ENCODE results near the gene MYRF. TPM values are rescaled to one million over a fixed set of nuclear protein-coding genes. Genes with fewer than 3 reads are reported as not detected.

The MYRF gene
- total and polyA plus RNA-seq, 4 donors, result 0.23 to 2.3 (median 1.0) TPM

DNA sequence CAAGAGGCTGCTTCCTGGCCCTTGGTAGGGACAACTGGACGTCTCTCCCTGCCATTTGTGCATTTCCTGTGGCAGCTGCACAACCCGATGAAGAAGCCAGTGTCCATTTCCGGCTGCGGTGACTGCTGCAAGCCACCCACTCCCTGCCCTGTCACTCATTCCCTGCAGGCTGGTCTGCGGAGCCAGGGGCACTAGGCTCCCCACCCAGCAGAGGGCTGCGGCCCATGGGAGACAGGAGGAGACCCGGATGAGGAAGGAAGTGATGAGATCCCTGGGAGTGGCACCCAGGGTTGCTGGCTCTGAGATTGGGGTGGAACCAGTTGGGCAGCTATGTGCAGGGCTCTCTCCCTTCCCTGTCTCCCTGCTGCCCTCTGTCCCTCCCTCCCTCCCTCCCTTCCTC lies 10.0 kb upstream of the MYRF start:
- H3K36me3 ChIP-seq (ENCODE audit: control insufficient read depth in 1 of 2, insufficient read depth in 2 of 2, low read length in 1 of 2), result no peaks in the 10 kb centered on the region
- no peak overlapping the region for H3K4me3 ChIP-seq (ENCODE audit: low read length in 2 of 2)
- no peak overlapping the region for H3K27ac ChIP-seq (ENCODE audit: low read depth in 1 of 2, low read length in 2 of 2)
- no peaks in the 10 kb centered on the region for H3K4me1 ChIP-seq (ENCODE audit: control insufficient read depth in 1 of 2, insufficient read depth in 2 of 2, low read length in 2 of 2)
- H3K27me3 ChIP-seq (ENCODE audit: control insufficient read depth in 1 of 2, insufficient read depth in 2 of 2, low read length in 1 of 2), result no peaks in the 10 kb centered on the region
- no peaks in the 10 kb centered on the region for H3K9me3 ChIP-seq (ENCODE audit: control insufficient read depth, low read length)
- 74 to 77% methylated on average over 7 of the region's 7 CpGs for WGBS, 2 donors
- intact Hi-C loops (cut with DNase I), result no loop called here
- DNase-seq (peak in 1 of 2 donors; percentile 69), ATAC-seq (ENCODE audit: low FRiP score) (no peak)

DNA sequence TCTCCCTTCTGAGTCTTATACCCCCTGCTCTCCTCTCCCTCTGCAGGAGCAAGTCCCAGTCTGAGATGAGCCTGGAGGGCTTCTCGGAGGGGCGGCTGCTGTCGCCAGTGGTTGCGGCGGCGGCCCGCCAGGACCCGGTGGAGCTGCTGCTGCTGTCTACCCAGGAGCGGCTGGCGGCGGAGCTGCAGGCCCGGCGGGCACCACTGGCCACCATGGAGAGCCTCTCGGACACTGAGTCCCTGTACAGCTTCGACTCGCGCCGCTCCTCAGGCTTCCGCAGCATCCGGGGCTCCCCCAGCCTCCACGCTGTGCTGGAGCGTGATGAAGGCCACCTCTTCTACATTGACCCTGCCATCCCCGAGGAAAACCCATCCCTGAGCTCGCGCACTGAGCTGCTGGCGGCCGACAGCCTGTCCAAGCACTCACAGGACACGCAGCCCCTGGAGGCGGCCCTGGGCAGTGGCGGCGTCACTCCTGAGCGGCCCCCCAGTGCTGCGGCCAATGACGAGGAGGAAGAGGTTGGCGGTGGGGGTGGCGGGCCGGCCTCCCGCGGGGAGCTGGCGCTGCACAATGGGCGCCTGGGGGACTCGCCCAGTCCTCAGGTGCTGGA lies 8.8 kb upstream of the MYRF start:
- ATAC-seq (ENCODE audit: low FRiP score), result no peak
- intact Hi-C loops (cut with DNase I), result no loop called here
- H3K4me1 ChIP-seq (ENCODE audit: control insufficient read depth in 1 of 2, insufficient read depth in 2 of 2, low read length in 2 of 2), result no peaks in the 10 kb centered on the region
- no peak overlapping the region for H3K27ac ChIP-seq (ENCODE audit: low read depth in 1 of 2, low read length in 2 of 2)
- H3K27me3 ChIP-seq (ENCODE audit: control insufficient read depth in 1 of 2, insufficient read depth in 2 of 2, low read length in 1 of 2), result no peaks in the 10 kb centered on the region
- no peaks in the 10 kb centered on the region for H3K36me3 ChIP-seq (ENCODE audit: control insufficient read depth in 1 of 2, insufficient read depth in 2 of 2, low read length in 1 of 2)
- DNase-seq, result no peak
- H3K9me3 ChIP-seq (ENCODE audit: control insufficient read depth, low read length), result no peaks in the 10 kb centered on the region
- H3K4me3 ChIP-seq (ENCODE audit: low read length in 2 of 2), result no peak overlapping the region
- WGBS, 2 donors, result 90 to 93% methylated on average over 38 to 42 of the region's 42 CpGs

DNA sequence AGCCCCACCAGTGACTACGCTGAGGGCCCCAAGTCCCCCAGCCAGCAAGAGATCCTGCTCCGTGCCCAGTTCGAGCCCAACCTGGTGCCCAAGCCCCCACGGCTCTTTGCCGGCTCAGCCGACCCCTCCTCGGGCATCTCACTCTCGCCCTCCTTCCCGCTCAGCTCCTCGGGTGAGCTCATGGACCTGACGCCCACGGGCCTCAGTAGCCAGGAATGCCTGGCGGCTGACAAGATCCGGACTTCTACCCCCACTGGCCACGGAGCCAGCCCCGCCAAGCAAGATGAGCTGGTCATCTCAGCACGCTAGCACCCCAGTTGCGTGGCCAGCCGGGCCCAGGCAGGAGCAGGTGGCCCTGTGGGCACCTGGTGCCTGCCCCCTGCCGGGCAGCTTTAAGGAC lies 8.3 kb upstream of the MYRF start:
- H3K9me3 ChIP-seq (ENCODE audit: control insufficient read depth, low read length), result no peaks in the 10 kb centered on the region
- no peaks in the 10 kb centered on the region for H3K36me3 ChIP-seq (ENCODE audit: control insufficient read depth in 1 of 2, insufficient read depth in 2 of 2, low read length in 1 of 2)
- no peaks in the 10 kb centered on the region for H3K27me3 ChIP-seq (ENCODE audit: control insufficient read depth in 1 of 2, insufficient read depth in 2 of 2, low read length in 1 of 2)
- 87 to 88% methylated on average over 20 of the region's 20 CpGs for WGBS, 2 donors
- intact Hi-C loops (cut with DNase I), result no loop called here
- H3K4me3 ChIP-seq (ENCODE audit: low read length in 2 of 2), result no peak overlapping the region
- ATAC-seq (ENCODE audit: low FRiP score) (no peak), DNase-seq (no peak)
- H3K27ac ChIP-seq (ENCODE audit: low read depth in 1 of 2, low read length in 2 of 2), result no peak overlapping the region
- H3K4me1 ChIP-seq (ENCODE audit: control insufficient read depth in 1 of 2, insufficient read depth in 2 of 2, low read length in 2 of 2), result no peaks in the 10 kb centered on the region

DNA sequence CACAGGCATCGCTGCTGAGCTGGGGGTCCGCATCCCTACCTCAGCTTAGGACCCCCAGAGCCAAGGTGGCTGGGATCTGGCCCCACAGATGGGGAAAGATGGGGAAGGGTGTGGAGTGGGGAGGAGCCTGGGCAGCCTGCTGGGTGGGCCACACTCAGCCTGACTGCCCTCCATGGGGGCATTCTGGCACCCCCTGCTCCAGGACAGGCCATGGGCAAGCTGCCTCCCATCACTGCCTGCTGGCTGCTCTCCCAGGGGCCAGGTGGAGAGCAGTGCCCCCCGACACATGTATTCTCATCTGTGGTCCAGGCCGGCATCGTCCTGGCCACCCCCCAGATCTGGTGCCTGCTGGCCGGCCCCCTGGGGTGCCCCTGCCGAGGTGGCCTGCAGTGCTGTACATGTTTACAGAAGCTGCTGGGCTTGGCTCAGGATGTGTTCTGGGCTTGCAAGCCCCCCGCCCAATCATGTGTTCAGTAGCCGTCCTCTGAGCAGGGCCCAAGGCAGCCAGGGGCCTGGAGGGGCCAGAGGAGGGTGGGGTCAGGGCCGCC lies 7.8 kb upstream of the MYRF start:
- no peaks in the 10 kb centered on the region for H3K27me3 ChIP-seq (ENCODE audit: control insufficient read depth in 1 of 2, insufficient read depth in 2 of 2, low read length in 1 of 2)
- no peak overlapping the region for H3K4me3 ChIP-seq (ENCODE audit: low read length in 2 of 2)
- ATAC-seq (ENCODE audit: low FRiP score) (no peak), DNase-seq (no peak)
- no peaks in the 10 kb centered on the region for H3K36me3 ChIP-seq (ENCODE audit: control insufficient read depth in 1 of 2, insufficient read depth in 2 of 2, low read length in 1 of 2)
- no peaks in the 10 kb centered on the region for H3K4me1 ChIP-seq (ENCODE audit: control insufficient read depth in 1 of 2, insufficient read depth in 2 of 2, low read length in 2 of 2)
- intact Hi-C loops (cut with DNase I), result loop anchor here in 1 of 2 donors (5.0 kb wide), 1 partner anchor 363 kb away; no protein-coding TSS in a partner anchor
- WGBS, 2 donors, result 85 to 88% methylated on average over 10 of the region's 10 CpGs
- no peak overlapping the region for H3K27ac ChIP-seq (ENCODE audit: low read depth in 1 of 2, low read length in 2 of 2)
- H3K9me3 ChIP-seq (ENCODE audit: control insufficient read depth, low read length), result no peaks in the 10 kb centered on the region

DNA sequence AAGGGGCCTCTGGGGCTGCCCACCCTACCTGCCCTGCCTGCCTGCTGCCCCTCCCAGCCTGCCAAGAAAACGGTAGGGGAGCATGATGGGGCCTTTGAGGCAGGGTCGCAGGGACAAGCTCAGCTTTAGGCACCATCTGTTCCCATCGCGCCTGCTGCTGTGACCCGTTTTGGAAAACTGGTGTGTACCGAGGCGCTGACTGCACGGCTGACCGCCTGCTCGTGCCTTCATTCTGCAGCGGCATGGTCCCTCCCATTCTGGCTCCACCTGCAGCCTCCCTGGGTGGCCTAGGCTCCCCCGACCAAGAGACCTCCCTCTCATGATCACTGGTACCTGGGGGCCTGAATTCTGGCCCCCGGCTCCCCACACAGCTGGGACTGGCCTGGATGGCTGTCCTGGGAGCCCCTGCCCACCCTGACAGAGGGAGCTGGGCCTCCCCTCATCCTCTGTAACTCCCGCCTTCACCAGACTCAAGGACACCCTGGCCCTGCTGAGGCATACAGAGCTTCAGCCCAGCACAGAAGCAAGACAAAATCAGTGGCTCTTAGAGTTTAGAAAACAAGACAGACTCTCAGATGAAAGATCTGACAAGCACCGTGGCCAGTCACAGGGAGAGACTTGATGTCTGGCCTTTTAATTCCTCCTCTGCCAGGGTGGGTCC lies 6.5 kb upstream of the MYRF start:
- intact Hi-C loops (cut with DNase I), result loop anchor here in 1 of 2 donors (5.0 kb wide), 1 partner anchor 361 kb away; no protein-coding TSS in a partner anchor
- no peaks in the 10 kb centered on the region for H3K27me3 ChIP-seq (ENCODE audit: control insufficient read depth in 1 of 2, insufficient read depth in 2 of 2, low read length in 1 of 2)
- 74 to 84% methylated on average over 15 of the region's 15 CpGs for WGBS, 2 donors
- no peak overlapping the region for H3K4me3 ChIP-seq (ENCODE audit: low read length in 2 of 2)
- no peaks in the 10 kb centered on the region for H3K9me3 ChIP-seq (ENCODE audit: control insufficient read depth, low read length)
- ATAC-seq (ENCODE audit: low FRiP score), result no peak
- no peaks in the 10 kb centered on the region for H3K4me1 ChIP-seq (ENCODE audit: control insufficient read depth in 1 of 2, insufficient read depth in 2 of 2, low read length in 2 of 2)
- H3K27ac ChIP-seq (ENCODE audit: low read depth in 1 of 2, low read length in 2 of 2), result no peak overlapping the region
- no peak for DNase-seq
- no peaks in the 10 kb centered on the region for H3K36me3 ChIP-seq (ENCODE audit: control insufficient read depth in 1 of 2, insufficient read depth in 2 of 2, low read length in 1 of 2)

DNA sequence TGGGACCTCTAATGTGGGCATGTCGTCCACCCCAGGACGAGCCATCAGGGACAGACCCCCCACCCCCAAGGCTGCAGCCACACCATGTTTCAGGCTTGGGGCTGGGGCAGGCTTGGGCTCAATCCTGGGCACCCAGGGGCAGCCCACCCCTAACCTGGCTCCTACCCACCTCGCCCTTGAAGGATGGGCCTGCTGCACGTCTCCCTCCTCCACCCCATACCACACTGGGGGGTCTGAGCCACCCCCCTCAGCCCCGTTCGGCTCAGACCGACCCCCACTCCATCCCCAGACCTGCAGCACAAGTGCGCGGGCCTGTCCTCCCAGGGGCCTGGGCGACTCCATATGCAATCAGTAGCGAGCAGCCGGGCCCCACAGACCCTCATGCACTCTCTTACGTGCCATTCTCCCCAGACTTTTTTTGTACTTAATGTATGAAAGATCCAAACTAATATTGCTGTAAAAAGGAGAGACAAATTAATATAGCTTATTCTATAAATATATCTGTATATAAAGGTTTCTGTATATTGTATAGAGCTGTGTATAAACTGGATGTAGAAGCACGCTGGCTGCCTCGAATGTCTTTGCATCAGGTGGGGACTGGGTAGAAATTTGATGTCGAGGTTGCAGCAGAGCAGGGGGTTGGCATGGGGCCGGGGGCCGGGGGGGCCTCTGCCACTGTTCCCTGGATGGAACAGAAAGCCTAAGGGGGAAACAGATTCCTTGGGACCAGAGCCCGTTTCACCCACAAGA lies 5.8 kb upstream of the MYRF start:
- no peak for ATAC-seq (ENCODE audit: low FRiP score)
- intact Hi-C loops (cut with DNase I), result loop anchor here in 1 of 2 donors (5.0 kb wide), 1 partner anchor 361 kb away; no protein-coding TSS in a partner anchor
- WGBS, 2 donors, result 82 to 85% methylated on average over 19 of the region's 19 CpGs

DNA sequence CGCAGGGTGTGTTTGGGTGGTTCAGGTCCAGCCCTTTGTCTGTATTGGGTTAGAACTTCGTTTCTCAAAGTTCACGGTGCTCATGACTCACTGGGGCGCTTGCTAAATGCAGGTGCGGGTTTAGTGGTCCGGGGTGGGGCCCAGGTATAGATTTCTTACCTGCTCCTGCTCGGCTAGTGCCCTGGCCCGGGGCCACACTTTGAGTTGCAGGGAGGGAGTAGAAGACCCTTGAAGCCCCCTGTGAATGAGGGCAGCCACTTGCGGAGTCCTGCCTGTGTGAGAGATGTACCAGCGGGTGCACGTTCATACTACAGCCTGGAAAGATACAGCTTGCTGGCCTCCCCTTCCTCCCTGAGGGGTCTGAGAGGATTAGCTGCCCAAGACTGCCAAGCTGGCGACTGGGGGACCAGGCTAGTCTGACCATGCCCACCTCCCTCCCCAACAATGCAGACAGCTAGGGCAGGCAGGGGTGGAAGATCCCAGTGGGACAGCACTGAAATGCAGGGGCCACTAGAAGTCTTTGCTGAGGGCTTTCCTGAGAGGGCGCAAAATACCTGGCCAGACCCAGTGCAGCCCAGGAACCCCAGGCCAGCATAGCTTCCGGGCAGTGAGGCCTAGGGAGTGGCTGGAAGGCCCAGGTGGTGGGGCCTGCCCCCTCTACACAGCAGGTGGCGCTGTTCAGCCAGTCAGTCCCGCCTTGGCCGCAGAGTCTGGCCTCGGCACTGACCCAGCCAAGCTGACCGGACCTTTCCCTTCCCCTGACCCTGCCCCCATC lies 5.1 kb upstream of the MYRF start:
- Histone ChIP-seq H3K36me3 (ENCODE audit: control insufficient read depth in 1 of 2, insufficient read depth in 2 of 2, low read length in 1 of 2) (no peaks in the 10 kb centered on the region), H3K9me3 (ENCODE audit: control insufficient read depth, low read length) (no peaks in the 10 kb centered on the region), H3K4me3 (ENCODE audit: low read length in 2 of 2) (no peak overlapping the region), H3K27ac (ENCODE audit: low read depth in 1 of 2, low read length in 2 of 2) (no peak overlapping the region), H3K27me3 (ENCODE audit: control insufficient read depth in 1 of 2, insufficient read depth in 2 of 2, low read length in 1 of 2) (no peaks in the 10 kb centered on the region), H3K4me1 (ENCODE audit: control insufficient read depth in 1 of 2, insufficient read depth in 2 of 2, low read length in 2 of 2) (no peaks in the 10 kb centered on the region)
- 58 to 65% methylated on average over 19 of the region's 19 CpGs for WGBS, 2 donors
- ATAC-seq (ENCODE audit: low FRiP score) (peak; percentile 82), DNase-seq (peak; percentile 84 to 91)
- intact Hi-C loops (cut with DNase I), result loop anchor here in 1 of 2 donors (5.0 kb wide), 1 partner anchor 360 kb away; no protein-coding TSS in a partner anchor

More for the DNA sequence above, 5.8 kb upstream of the MYRF start:
- no peaks in the 10 kb centered on the region for H3K36me3 ChIP-seq (ENCODE audit: control insufficient read depth in 1 of 2, insufficient read depth in 2 of 2, low read length in 1 of 2)
- DNase-seq, result no peak
- H3K4me3 ChIP-seq (ENCODE audit: low read length in 2 of 2), result no peak overlapping the region
- H3K9me3 ChIP-seq (ENCODE audit: control insufficient read depth, low read length), result no peaks in the 10 kb centered on the region
- no peaks in the 10 kb centered on the region for H3K4me1 ChIP-seq (ENCODE audit: control insufficient read depth in 1 of 2, insufficient read depth in 2 of 2, low read length in 2 of 2)
- no peak overlapping the region for H3K27ac ChIP-seq (ENCODE audit: low read depth in 1 of 2, low read length in 2 of 2)
- no peaks in the 10 kb centered on the region for H3K27me3 ChIP-seq (ENCODE audit: control insufficient read depth in 1 of 2, insufficient read depth in 2 of 2, low read length in 1 of 2)

DNA sequence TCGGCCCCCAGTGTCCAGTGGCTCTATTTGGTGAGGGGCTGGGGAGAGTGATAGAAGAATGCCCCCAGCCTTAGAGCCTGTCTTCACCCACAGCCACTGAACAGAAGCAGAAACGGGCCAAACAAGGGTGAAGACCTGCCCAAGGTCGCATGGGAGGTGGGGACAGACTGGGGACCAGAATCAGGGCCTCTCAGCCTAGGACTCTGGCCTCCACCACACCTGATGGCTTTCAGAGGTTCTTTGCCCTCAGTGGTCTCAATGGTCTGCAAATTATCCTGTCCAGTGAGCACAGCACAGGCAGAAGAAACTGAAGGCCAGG lies 4.5 kb upstream of the MYRF start:
- Histone ChIP-seq H3K27me3 (ENCODE audit: control insufficient read depth in 1 of 2, insufficient read depth in 2 of 2, low read length in 1 of 2) (no peaks in the 10 kb centered on the region), H3K9me3 (ENCODE audit: control insufficient read depth, low read length) (no peaks in the 10 kb centered on the region), H3K4me1 (ENCODE audit: control insufficient read depth in 1 of 2, insufficient read depth in 2 of 2, low read length in 2 of 2) (no peaks in the 10 kb centered on the region), H3K4me3 (ENCODE audit: low read length in 2 of 2) (no peak overlapping the region), H3K27ac (ENCODE audit: low read depth in 1 of 2, low read length in 2 of 2) (no peak overlapping the region), H3K36me3 (ENCODE audit: control insufficient read depth in 1 of 2, insufficient read depth in 2 of 2, low read length in 1 of 2) (no peaks in the 10 kb centered on the region)
- 31 to 38% methylated on average over 3 of the region's 3 CpGs for WGBS, 2 donors
- DNase-seq (no peak), ATAC-seq (ENCODE audit: low FRiP score) (no peak)
- intact Hi-C loops (cut with DNase I), result loop anchor here in 1 of 2 donors (5.0 kb wide), 1 partner anchor 359 kb away; no protein-coding TSS in a partner anchor

All from aorta (tissue), 5 donors.